HFF-Myc (cell line): ENCODE data around the gene DIO1.

Experiments used
- DNase-seq: peaks from one replicate; pipeline ENCODE4 v3.0.0-alpha.2; 2011; ENCODE audit warnings: low read depth; ENCODE audit errors: extremely low read depth
- H3K4me3 ChIP-seq: replicated peaks from 2 replicates; pipeline ENCODE4 v1.5.1; 2011; ENCODE audit warnings: low read depth, mild to moderate bottlenecking, control low read depth, low read length
- TF ChIP-seq, protein P1 (sequence below): IDR thresholded peaks from 2 replicates; pipeline ENCODE4 v1.5.1; 2012; ENCODE audit warnings: mild to moderate bottlenecking, low read depth, low read length, control low read depth; ENCODE audit errors: missing control alignments

The DIO1 gene

GRCh38 chr1:53888681-53889080, 5.3 kb upstream of the DIO1 start:
- TF ChIP-seq, protein P1, sequence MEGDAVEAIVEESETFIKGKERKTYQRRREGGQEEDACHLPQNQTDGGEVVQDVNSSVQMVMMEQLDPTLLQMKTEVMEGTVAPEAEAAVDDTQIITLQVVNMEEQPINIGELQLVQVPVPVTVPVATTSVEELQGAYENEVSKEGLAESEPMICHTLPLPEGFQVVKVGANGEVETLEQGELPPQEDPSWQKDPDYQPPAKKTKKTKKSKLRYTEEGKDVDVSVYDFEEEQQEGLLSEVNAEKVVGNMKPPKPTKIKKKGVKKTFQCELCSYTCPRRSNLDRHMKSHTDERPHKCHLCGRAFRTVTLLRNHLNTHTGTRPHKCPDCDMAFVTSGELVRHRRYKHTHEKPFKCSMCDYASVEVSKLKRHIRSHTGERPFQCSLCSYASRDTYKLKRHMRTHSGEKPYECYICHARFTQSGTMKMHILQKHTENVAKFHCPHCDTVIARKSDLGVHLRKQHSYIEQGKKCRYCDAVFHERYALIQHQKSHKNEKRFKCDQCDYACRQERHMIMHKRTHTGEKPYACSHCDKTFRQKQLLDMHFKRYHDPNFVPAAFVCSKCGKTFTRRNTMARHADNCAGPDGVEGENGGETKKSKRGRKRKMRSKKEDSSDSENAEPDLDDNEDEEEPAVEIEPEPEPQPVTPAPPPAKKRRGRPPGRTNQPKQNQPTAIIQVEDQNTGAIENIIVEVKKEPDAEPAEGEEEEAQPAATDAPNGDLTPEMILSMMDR = no peak
- no peak for DNase-seq
- H3K4me3 ChIP-seq = no peak overlapping the region

DNA sequence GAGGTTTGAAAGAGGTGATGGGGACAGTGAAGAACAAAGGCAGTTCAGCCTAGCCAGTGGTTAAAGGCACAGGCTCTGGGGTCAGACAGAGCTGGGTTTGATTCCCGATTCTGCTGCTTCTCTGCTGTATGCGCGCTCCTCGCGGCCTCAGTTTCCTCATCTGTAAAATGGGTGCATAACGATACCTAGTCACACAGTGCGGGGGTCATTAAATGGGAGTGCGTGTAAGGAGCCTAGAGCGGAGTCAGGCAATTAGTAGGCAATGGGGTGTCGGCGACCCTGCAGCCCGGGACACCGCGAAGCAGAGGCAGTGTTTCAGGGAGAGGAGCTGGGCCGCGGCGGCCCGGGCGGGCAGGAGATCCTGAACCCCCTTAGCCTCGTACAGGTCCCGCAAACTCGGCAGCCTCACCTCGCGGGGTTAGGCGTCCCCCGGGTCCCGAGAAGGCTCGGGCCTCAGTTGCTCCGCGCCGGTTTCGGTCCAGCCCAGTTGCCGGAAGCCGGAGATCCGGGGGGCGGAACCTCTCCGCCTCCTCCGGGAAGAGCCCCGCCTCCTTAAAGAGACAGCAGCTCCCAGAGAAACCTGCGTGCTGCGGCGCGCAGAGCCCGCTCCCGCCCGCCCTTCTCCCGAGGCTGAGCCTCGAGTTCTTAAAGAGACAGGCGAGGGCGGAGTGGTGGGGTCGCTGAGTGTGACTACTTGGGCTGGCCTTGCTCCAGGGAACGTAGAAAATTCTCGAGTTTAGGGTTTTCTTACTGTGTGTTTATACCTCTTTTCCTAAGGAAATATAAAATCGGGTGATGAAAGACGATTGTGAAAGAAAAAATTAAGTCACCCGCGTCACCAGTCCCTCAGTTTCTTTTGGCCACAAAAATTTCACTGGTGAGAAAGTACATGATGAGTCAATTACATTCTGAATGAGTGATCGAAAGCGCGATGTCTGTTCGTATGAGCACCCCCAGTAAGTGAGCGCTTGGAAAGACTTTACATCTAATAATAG, 4.4 kb upstream of the DIO1 start, which contains the start of gene YIPF1:
YIPF1 (minus strand) TSS at position 494 of the 995 bp plus-strand sequence. CDS start 860 bp downstream, outside the sequence.
- peak within 1 kb of the TSS; percentile 60 for H3K4me3 ChIP-seq
- TF ChIP-seq, protein P1 = no peak
- DNase-seq = peak; percentile 41

- DNase-seq = no peak
- H3K4me3 ChIP-seq = peak overlapping the region; percentile 60
- TF ChIP-seq, protein P1 = no peak
Measured at GRCh38 chr1:53890522-53890941, 3.5 kb upstream of the DIO1 start.

GRCh38 chr1:53891018-53891417, 3.0 kb upstream of the DIO1 start:
- no peak overlapping the region for H3K4me3 ChIP-seq
- TF ChIP-seq, protein P1 = no peak
- DNase-seq = no peak

DNA sequence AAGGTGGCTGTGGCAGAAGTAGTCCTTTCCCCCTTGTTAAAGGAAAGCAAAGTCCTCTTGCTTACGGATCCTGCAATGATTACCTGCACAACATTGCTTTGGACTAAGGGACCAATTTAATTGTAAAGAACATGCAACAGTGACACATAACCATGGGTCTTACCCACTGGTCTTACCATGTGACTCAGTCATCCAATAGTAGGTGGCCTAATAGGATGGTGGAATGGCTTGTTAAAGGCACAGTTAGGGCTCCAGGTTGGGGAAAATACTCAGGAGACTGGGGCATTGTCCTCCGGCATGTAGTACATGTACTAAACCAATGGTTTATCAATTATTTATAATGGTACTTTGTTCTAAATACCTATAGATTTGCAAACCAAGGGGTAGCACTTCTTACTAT, 2.3 kb upstream of the DIO1 start:
- no peak for DNase-seq
- H3K4me3 ChIP-seq = no peak overlapping the region
- TF ChIP-seq, protein P1 = no peak

DNA sequence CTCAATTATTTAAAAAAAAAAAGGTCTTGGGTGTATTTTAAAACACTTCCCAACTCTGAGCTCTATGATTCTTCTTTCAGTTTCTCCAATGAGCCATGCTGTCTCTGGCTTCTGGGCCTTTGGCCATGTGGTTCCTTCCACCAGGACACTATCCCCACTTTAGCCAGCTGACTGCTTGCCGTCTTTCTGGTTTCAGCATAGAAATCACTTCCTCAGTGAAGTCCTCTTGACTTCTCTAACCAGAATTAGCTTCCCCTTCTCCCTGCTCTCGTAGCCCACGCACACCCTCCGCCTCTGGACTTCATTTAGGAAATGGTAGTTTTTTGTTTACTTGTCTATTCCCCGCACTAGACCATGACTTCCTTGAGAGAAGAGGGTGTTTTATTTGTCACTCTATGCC, 1.1 kb upstream of the DIO1 start:
- TF ChIP-seq, protein P1 = no peak
- H3K4me3 ChIP-seq = no peak overlapping the region
- no peak for DNase-seq
